GM10248 (cell line): ENCODE data around the gene SWSAP1.

ENCODE experiments used
- CTCF ChIA-PET: fragments of 300-600 bp; sonication (Branson Sonifier 250); formaldehyde crosslinking; extraction: SDS; loops from one replicate; lab custom pipeline; 2021; ENCODE audit warnings: antibody characterized with exemption; lab: Yijun Ruan, JAX
- POLR2A ChIA-PET: fragments of 350-650 bp; sonication (Branson Sonifier 250); formaldehyde crosslinking; extraction: SDS; loops from one replicate; lab custom pipeline; 2020; ENCODE audit warnings: antibody characterized with exemption; lab: Yijun Ruan, JAX
- DNase-seq: peaks from one replicate; pipeline ENCODE4 v3.0.0; 2012; ENCODE audit errors: extremely low spot score
- CTCF ChIP-seq: IDR thresholded peaks from 2 replicates; pipeline ENCODE4 v1.5.1; 2012; ENCODE audit warnings: mild to moderate bottlenecking, low read depth; ENCODE audit errors: extremely low read depth, missing control alignments, control extremely low read depth

The SWSAP1 gene

GRCh38 chr19:11420429-11421370 lies 46.2 kb downstream of the SWSAP1 start:
- DNase-seq = no peak
- no peak for TF ChIP-seq CTCF
- CTCF ChIA-PET = interaction anchor here (0.8 to 7.4 kb wide), 8 partner anchors 14 to 295 kb away, joined by 3 to 50 read pairs (median 3); partner anchors contain the start of genes ODAD3, PRKCSH and SWSAP1
- POLR2A ChIA-PET = interaction anchor here (0.6 to 0.9 kb wide), 2 partner anchors 19 to 368 kb away, joined by 3 to 9 read pairs; no protein-coding TSS in a partner anchor

- POLR2A ChIA-PET = interaction anchor here (0.6 to 1.4 kb wide), 3 partner anchors 40 to 160 kb away, joined by 3 to 5 read pairs (median 5); no protein-coding TSS in a partner anchor
- CTCF ChIA-PET = interaction anchor here (0.8 to 7.4 kb wide), 8 partner anchors 13 to 295 kb away, joined by 3 to 50 read pairs (median 3); partner anchors contain the start of genes ODAD3, PRKCSH and SWSAP1
- no peak for TF ChIP-seq CTCF
- peak; percentile 86 for DNase-seq
These were observed 47.1 kb downstream of the SWSAP1 start for GRCh38 chr19:11421371-11422098.

- CTCF ChIA-PET = interaction anchor here (1.0 to 7.4 kb wide), 7 partner anchors 12 to 296 kb away, joined by 3 to 50 read pairs (median 9); partner anchors contain the start of genes ODAD3, PRKCSH and SWSAP1
- POLR2A ChIA-PET = interaction anchor here (0.6 to 1.4 kb wide), 4 partner anchors 41 to 276 kb away, joined by 3 to 5 read pairs (median 4); no protein-coding TSS in a partner anchor
- no peak for TF ChIP-seq CTCF
- peak; percentile 91 for DNase-seq
These were observed 47.9 kb downstream of the SWSAP1 start for GRCh38 chr19:11422163-11423065.

- ChIA-PET POLR2A (interaction anchor here (1.4 kb wide), 1 partner anchor 42 kb away, joined by 5 read pairs; no protein-coding TSS in a partner anchor), CTCF (interaction anchor here (1.2 to 7.4 kb wide), 5 partner anchors 11 to 59 kb away, joined by 3 to 50 read pairs (median 9); partner anchors contain the start of genes ODAD3, PRKCSH and SWSAP1)
- DNase-seq = no peak
- no peak for TF ChIP-seq CTCF
These were observed 48.8 kb downstream of the SWSAP1 start for GRCh38 chr19:11423164-11423790.

GRCh38 chr19:11423791-11424181 lies 49.3 kb downstream of the SWSAP1 start:
- ChIA-PET POLR2A (no interaction called here), CTCF (interaction anchor here (2.4 to 7.4 kb wide), 3 partner anchors 11 to 42 kb away, joined by 9 to 50 read pairs (median 37); partner anchors contain the start of genes ODAD3 and PRKCSH)
- TF ChIP-seq CTCF = no peak
- no peak for DNase-seq
